Measurements from ENCODE around the gene LDB2.

The LDB2 gene

GRCh38 chr4:16483540-16483939, 414.9 kb downstream of the LDB2 start:
- TF ChIP-seq POLR2A (IDR thresholded peaks at IDR 0.05; ENCODE audit: low read depth, low read length) (no peak), TAF1 (IDR thresholded peaks at IDR 0.05; ENCODE audit: borderline replicate concordance, low read depth, low read length) (no peak), POLR2AphosphoS5 (IDR thresholded peaks at IDR 0.05; ENCODE audit: low read depth, low read length) (no peak)
- DNase-seq (ENCODE audit: insufficient read length) (no peak), FAIRE-seq (no peak)

- FAIRE-seq, result no peak
- TF ChIP-seq POLR2A (IDR thresholded peaks at IDR 0.05; ENCODE audit: low read depth, low read length) (no peak), TAF1 (IDR thresholded peaks at IDR 0.05; ENCODE audit: borderline replicate concordance, low read depth, low read length) (no peak), POLR2AphosphoS5 (IDR thresholded peaks at IDR 0.05; ENCODE audit: low read depth, low read length) (no peak)
- no peak for DNase-seq (ENCODE audit: insufficient read length)
Observed at GRCh38 chr4:16480011-16480410, 418.4 kb downstream of the LDB2 start.

GRCh38 chr4:16472537-16472936, 425.9 kb downstream of the LDB2 start:
- TF ChIP-seq TAF1 (IDR thresholded peaks at IDR 0.05; ENCODE audit: borderline replicate concordance, low read depth, low read length), result no peak
- TF ChIP-seq POLR2AphosphoS5 (IDR thresholded peaks at IDR 0.05; ENCODE audit: low read depth, low read length), result no peak
- no peak for TF ChIP-seq POLR2A (IDR thresholded peaks at IDR 0.05; ENCODE audit: low read depth, low read length)
- FAIRE-seq (no peak), DNase-seq (ENCODE audit: insufficient read length) (no peak)

- DNase-seq (ENCODE audit: insufficient read length), result no peak
- no peak for TF ChIP-seq POLR2A (IDR thresholded peaks at IDR 0.05; ENCODE audit: low read depth, low read length)
- TF ChIP-seq TAF1 (IDR thresholded peaks at IDR 0.05; ENCODE audit: borderline replicate concordance, low read depth, low read length), result no peak
- no peak for TF ChIP-seq POLR2AphosphoS5 (IDR thresholded peaks at IDR 0.05; ENCODE audit: low read depth, low read length)
- FAIRE-seq, result no peak
Observed at GRCh38 chr4:16467061-16467460, 431.4 kb downstream of the LDB2 start.

- DNase-seq (ENCODE audit: insufficient read length), result no peak
- FAIRE-seq, result no peak
Observed at GRCh38 chr4:16466581-16466980, 431.9 kb downstream of the LDB2 start.

GRCh38 chr4:16464651-16465050, 433.8 kb downstream of the LDB2 start:
- no peak for TF ChIP-seq POLR2A (IDR thresholded peaks at IDR 0.05; ENCODE audit: low read depth, low read length)
- TF ChIP-seq TAF1 (IDR thresholded peaks at IDR 0.05; ENCODE audit: borderline replicate concordance, low read depth, low read length), result no peak
- TF ChIP-seq POLR2AphosphoS5 (IDR thresholded peaks at IDR 0.05; ENCODE audit: low read depth, low read length), result no peak
- no peak for FAIRE-seq

More at GRCh38 chr4:16466581-16466980, 431.9 kb downstream of the LDB2 start:
- no peak for TF ChIP-seq POLR2AphosphoS5 (IDR thresholded peaks at IDR 0.05; ENCODE audit: low read depth, low read length)

GRCh38 chr4:16462656-16463055, 435.8 kb downstream of the LDB2 start:
- TF ChIP-seq TAF1 (IDR thresholded peaks at IDR 0.05; ENCODE audit: borderline replicate concordance, low read depth, low read length), result no peak
- TF ChIP-seq POLR2A (IDR thresholded peaks at IDR 0.05; ENCODE audit: low read depth, low read length), result no peak
- TF ChIP-seq POLR2AphosphoS5 (IDR thresholded peaks at IDR 0.05; ENCODE audit: low read depth, low read length), result no peak
- DNase-seq (ENCODE audit: insufficient read length), result no peak
- FAIRE-seq, result no peak

More at GRCh38 chr4:16464651-16465050, 433.8 kb downstream of the LDB2 start:
- DNase-seq (ENCODE audit: insufficient read length), result no peak

GRCh38 chr4:16461362-16461761, 437.1 kb downstream of the LDB2 start:
- DNase-seq (ENCODE audit: insufficient read length), result no peak
- FAIRE-seq, result no peak
- TF ChIP-seq POLR2AphosphoS5 (IDR thresholded peaks at IDR 0.05; ENCODE audit: low read depth, low read length) (no peak), TAF1 (IDR thresholded peaks at IDR 0.05; ENCODE audit: borderline replicate concordance, low read depth, low read length) (no peak), POLR2A (IDR thresholded peaks at IDR 0.05; ENCODE audit: low read depth, low read length) (no peak)

GRCh38 chr4:16457944-16458343, 440.5 kb downstream of the LDB2 start:
- TF ChIP-seq TAF1 (IDR thresholded peaks at IDR 0.05; ENCODE audit: borderline replicate concordance, low read depth, low read length) (no peak), POLR2A (IDR thresholded peaks at IDR 0.05; ENCODE audit: low read depth, low read length) (no peak), POLR2AphosphoS5 (IDR thresholded peaks at IDR 0.05; ENCODE audit: low read depth, low read length) (no peak)
- DNase-seq (ENCODE audit: insufficient read length) (no peak), FAIRE-seq (no peak)
